Transverse colon (tissue), 4 donors: ENCODE measurements around the gene SLC13A3. TPM values are rescaled to one million over a fixed set of nuclear protein-coding genes. Genes with fewer than 3 reads are reported as not detected.

Experiments used
- DNase-seq: peaks from one replicate; pipeline ENCODE4 v3.0.0-alpha.2; 2019
- H3K27ac ChIP-seq, 4 donors: fragments of 200-600 bp; sonication (generic); 2 replicates each; pipeline ENCODE4 v1.5.1; 2016 to 2018; ENCODE audit warnings: inconsistent platforms in 4 of 4
- H3K27me3 ChIP-seq: fragments of 200-600 bp; sonication (generic); 2 replicates; pipeline ENCODE4 v1.5.1; 2017; ENCODE audit warnings: inconsistent platforms
- H3K36me3 ChIP-seq, 4 donors: fragments of 200-600 bp; sonication (generic); 2 replicates each; pipeline ENCODE4 v1.5.1; 2017 to 2019; ENCODE audit warnings: inconsistent platforms in 4 of 4
- H3K4me1 ChIP-seq, 4 donors: fragments of 200-600 bp; sonication (generic); 2 replicates each; pipeline ENCODE4 v1.5.1; 2017 to 2020; ENCODE audit warnings: inconsistent platforms in 4 of 4
- H3K4me3 ChIP-seq, 4 donors: fragments of 200-600 bp; sonication (generic); 1 replicate in 1 of 4; 2 replicates in 3 of 4; pipeline versions ENCODE4 v1.5.1 to v1.6.1; 2017 to 2019; ENCODE audit warnings: inconsistent platforms in 4 of 4
- H3K9me3 ChIP-seq, 2 donors: fragments of 200-600 bp; sonication (generic); 2 replicates each; pipeline ENCODE4 v1.5.1; 2017 to 2019; ENCODE audit warnings: inconsistent platforms in 2 of 2
- EP300 ChIP-seq: sonication (generic); formaldehyde crosslinking; IDR thresholded peaks from one replicate; pipeline ENCODE4 v1.6.1; 2017; ENCODE audit warnings: antibody characterized with exemption, low read depth
- POLR2A ChIP-seq: fragments of 450-650 bp; IDR thresholded peaks from one replicate; pipeline ENCODE4 v1.6.1; 2016; ENCODE audit warnings: antibody characterized with exemption, mild to moderate bottlenecking, moderate library complexity
- POLR2AphosphoS5 ChIP-seq, 3 donors: sonication (generic); formaldehyde crosslinking; IDR thresholded peaks; one replicate each; pipeline ENCODE4 v1.6.1; 2016; ENCODE audit warnings: antibody characterized with exemption in 3 of 3
- WGBS, 2 donors: methylation state at CpG; one replicate each; pipeline ENCODE4 v1.1.5; 2018; ENCODE audit warnings: low coverage in 1 of 2; 5-methylcytosine and 5-hydroxymethylcytosine counted together
- in situ Hi-C, 4 donors: fragments of 200-750 bp; cut with MboI; loops; one replicate each; pipeline versions ENCODE4 v1.15.0 to v1.15.1; 2017; ENCODE audit warnings: low sequenced_read_pairs in 3 of 4, low pct_ligation_motif_present in 1 of 4, low pct_unique_long_range_greater_than_20kb in 1 of 4
- intact Hi-C: fragments of 100-400 bp; cut with DNase I; formaldehyde crosslinking; loops from one replicate; pipeline ENCODE4 v1.15.1; 2023; ENCODE audit warnings: low total_unique reads
- total RNA-seq, 4 donors: library from RNA; depleted of rRNA; stranded (reverse); fragments of >200 nt; gene quantifications; one replicate each; pipeline ENCODE4 v1.1.0, GENCODE V29; 2016
- TF ChIP-seq, protein P1 (sequence below), 5 experiments: fragments of 200-600 bp in 3 of 5; fragments of 450-650 bp in 2 of 5; sonication (generic) in 3 of 5; IDR thresholded peaks; 1 replicate in 2 of 5; 2 replicates in 3 of 5; pipeline ENCODE4 v1.5.1; 2016 to 2017; ENCODE audit warnings: antibody characterized with exemption in 5 of 5, inconsistent platforms in 3 of 5, mild to moderate bottlenecking in 2 of 5, moderate library complexity in 1 of 5

SLC13A3 gene
- total RNA-seq, 4 donors from 2014 or later: 0.14 to 0.48 TPM; not detected in 2

DNA sequence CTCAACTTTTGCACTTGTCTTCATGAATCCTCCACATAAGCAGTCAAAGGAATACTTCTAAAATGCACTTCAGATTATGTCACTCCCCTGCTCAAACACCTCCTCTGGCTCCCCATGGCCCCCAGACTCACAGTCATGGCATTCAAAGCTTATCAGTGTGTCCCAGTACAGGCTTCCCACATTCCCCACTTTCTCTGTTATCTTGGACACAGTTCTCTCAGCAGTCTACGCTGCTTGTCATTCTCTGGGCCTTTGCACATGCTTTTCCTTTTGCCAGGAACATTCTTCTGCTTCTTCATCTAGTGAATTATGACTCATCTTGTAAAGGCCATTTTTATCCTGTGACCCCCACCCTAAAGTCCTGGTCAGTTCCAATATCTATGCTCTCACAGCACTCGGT, 31.8 kb downstream of the SLC13A3 start:
- in situ Hi-C loops: no loop called here
- no peak overlapping the region for H3K4me3 ChIP-seq
- no peaks in the 10 kb centered on the region for H3K4me1 ChIP-seq
- WGBS, 2 donors: 89 to 100% methylated on average over 1 to 2 of the region's 2 CpGs
- no peak for DNase-seq
- intact Hi-C loops: no loop called here
- H3K27ac ChIP-seq: no peak overlapping the region
- H3K9me3 ChIP-seq: no peaks in the 10 kb centered on the region
- no peaks in the 10 kb centered on the region for H3K27me3 ChIP-seq
- TF ChIP-seq EP300 (no peak), POLR2A (no peak), POLR2AphosphoS5 (IDR thresholded peaks at IDR 0.05) (no peak)
- TF ChIP-seq, protein P1, sequence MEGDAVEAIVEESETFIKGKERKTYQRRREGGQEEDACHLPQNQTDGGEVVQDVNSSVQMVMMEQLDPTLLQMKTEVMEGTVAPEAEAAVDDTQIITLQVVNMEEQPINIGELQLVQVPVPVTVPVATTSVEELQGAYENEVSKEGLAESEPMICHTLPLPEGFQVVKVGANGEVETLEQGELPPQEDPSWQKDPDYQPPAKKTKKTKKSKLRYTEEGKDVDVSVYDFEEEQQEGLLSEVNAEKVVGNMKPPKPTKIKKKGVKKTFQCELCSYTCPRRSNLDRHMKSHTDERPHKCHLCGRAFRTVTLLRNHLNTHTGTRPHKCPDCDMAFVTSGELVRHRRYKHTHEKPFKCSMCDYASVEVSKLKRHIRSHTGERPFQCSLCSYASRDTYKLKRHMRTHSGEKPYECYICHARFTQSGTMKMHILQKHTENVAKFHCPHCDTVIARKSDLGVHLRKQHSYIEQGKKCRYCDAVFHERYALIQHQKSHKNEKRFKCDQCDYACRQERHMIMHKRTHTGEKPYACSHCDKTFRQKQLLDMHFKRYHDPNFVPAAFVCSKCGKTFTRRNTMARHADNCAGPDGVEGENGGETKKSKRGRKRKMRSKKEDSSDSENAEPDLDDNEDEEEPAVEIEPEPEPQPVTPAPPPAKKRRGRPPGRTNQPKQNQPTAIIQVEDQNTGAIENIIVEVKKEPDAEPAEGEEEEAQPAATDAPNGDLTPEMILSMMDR (IDR thresholded peaks at IDR 0.05): no peak
- no peaks in the 10 kb centered on the region for H3K36me3 ChIP-seq

DNA sequence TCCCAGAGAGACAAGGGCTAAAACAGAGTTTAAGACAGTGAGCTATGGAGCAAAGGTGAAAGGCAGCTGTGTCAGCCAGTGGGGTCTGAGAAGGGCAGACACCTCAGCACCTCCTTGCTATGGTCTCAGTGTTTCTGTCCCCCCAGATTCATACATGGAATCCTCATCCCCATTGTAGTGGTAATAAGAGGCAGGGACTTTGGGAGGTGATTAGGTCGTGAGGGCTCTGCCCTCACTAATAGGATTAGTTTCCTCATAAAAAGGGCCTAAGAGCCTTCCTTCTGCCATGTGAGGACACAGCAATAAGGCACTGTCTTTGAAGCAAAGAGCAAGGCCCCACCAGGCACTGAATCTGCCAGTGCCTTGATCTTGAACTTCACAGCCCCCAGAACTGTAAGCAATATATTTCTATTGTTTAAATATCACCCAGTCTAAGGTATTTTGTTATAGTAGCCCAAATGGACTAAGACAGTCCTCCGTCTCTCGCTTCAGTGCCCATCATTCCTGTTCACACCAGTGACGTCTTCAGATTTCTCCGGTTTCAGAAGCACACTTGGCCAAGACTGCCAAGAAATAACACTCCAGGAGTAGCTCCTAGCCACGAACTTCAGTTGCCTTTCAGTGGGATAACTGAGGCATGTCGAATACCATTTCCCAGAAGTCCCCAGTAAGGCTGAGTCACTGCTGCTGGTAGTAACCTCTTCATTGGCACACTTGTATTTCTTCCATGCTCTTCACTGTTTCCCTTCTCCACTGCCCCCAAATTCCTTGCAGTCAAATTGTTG, 32.8 kb downstream of the SLC13A3 start:
- intact Hi-C loops: no loop called here
- H3K36me3 ChIP-seq: no peaks in the 10 kb centered on the region
- in situ Hi-C loops: no loop called here

DNA sequence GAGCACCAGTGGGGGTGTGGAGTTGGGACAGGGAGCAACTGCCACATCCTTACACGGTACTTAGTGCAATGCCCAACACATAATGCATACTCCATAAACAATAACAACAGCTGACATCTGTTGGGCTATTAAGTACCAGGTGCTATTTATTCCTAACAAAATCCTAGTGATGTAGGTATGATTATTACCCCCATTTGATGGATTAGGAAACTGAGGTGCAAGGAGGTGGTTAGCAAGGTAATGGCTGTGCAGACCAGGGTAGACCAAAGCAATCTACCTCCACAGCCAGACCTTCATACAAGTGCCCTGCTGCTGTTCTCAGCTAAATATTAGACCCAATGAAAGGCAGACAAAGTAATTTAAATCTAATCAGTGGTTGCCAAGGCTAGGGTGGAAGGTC, 36.8 kb downstream of the SLC13A3 start:
- 100% methylated on average over 1 of the region's 1 CpG; no CpG with 5 or more reads in 1 of the 2 donors for WGBS, 2 donors
- in situ Hi-C loops (no loop called here), intact Hi-C loops (no loop called here)
- no peak for TF ChIP-seq POLR2AphosphoS5 (IDR thresholded peaks at IDR 0.05)
- TF ChIP-seq, protein P1 (IDR thresholded peaks at IDR 0.05): no peak
- no peak for TF ChIP-seq POLR2A
- TF ChIP-seq EP300: no peak
- Histone ChIP-seq H3K36me3 (no peaks in the 10 kb centered on the region), H3K4me1 (no peaks in the 10 kb centered on the region), H3K4me3 (no peak overlapping the region), H3K27ac (no peak overlapping the region), H3K9me3 (no peaks in the 10 kb centered on the region), H3K27me3 (no peaks in the 10 kb centered on the region)
- DNase-seq: no peak

More for the DNA sequence above, 32.8 kb downstream of the SLC13A3 start:
- WGBS, 2 donors: 79 to 85% methylated on average over 4 to 7 of the region's 7 CpGs
- Histone ChIP-seq H3K4me1 (no peaks in the 10 kb centered on the region), H3K4me3 (no peak overlapping the region), H3K27me3 (no peaks in the 10 kb centered on the region), H3K9me3 (no peaks in the 10 kb centered on the region), H3K27ac (no peak overlapping the region)
- TF ChIP-seq, protein P1 (IDR thresholded peaks at IDR 0.05): no peak
- no peak for TF ChIP-seq POLR2AphosphoS5 (IDR thresholded peaks at IDR 0.05)
- TF ChIP-seq EP300: no peak
- TF ChIP-seq POLR2A: no peak
- DNase-seq: no peak

DNA sequence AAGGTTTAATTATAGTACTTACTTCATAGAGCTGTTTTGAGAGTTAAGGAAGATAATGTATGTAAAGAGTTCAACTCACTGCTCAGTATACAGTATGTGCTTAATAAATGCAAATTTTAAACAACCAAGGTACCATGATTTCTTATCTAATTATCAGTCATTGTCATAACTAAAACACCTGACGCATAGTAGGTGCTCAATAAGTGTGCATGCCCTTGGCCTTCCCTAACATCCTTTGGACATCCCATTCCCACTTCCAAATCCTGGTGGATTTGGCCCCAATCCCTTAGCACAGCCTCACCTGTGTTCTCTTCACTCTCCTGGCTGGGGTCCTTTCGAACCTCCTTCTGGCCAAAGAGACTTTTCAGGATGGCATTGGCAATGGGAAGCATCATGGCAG, 41.1 kb downstream of the SLC13A3 start:
- Histone ChIP-seq H3K36me3 (no peaks in the 10 kb centered on the region), H3K4me3 (no peak overlapping the region), H3K27ac (no peak overlapping the region), H3K4me1 (no peaks in the 10 kb centered on the region), H3K9me3 (no peaks in the 10 kb centered on the region), H3K27me3 (no peaks in the 10 kb centered on the region)
- TF ChIP-seq EP300 (no peak), POLR2A (no peak), POLR2AphosphoS5 (IDR thresholded peaks at IDR 0.05) (no peak)
- TF ChIP-seq, protein P1 (IDR thresholded peaks at IDR 0.05): no peak
- intact Hi-C loops (no loop called here), in situ Hi-C loops (no loop called here)
- DNase-seq: no peak
- 83 to 89% methylated on average over 1 to 2 of the region's 2 CpGs for WGBS, 2 donors
